BJ (cell line): Measurements from ENCODE around the gene ELOVL6. TPM values are rescaled to one million over a fixed set of nuclear protein-coding genes. Genes with fewer than 3 reads are reported as not detected.

Experiments used
- CTCF ChIA-PET: fragments of 350-600 bp; formaldehyde crosslinking; extraction: SDS; loops from one replicate; lab custom pipeline; 2021; ENCODE audit warnings: antibody characterized with exemption, inconsistent platforms; lab: Yijun Ruan, JAX
- POLR2A ChIA-PET: fragments of 300-600 bp; sonication (Branson Sonifier 250); formaldehyde crosslinking; extraction: SDS; loops from one replicate; lab custom pipeline; 2021; ENCODE audit warnings: antibody characterized with exemption; lab: Charles Lee
- DNase-seq: peaks from one replicate; pipeline ENCODE4 v3.0.0-alpha.2; 2011; ENCODE audit warnings: low read depth
- H3K27me3 ChIP-seq: 2 replicates; pipeline ENCODE4 v1.6.0; 2011; ENCODE audit warnings: low read length; ENCODE audit not compliant: control insufficient read depth, insufficient read depth
- H3K36me3 ChIP-seq: 2 replicates; pipeline ENCODE4 v1.5.1; 2011; ENCODE audit warnings: low read length; ENCODE audit not compliant: control insufficient read depth, insufficient read depth
- H3K4me3 ChIP-seq: 2 replicates; pipeline ENCODE4 v1.5.1; 2011; ENCODE audit warnings: low read depth, mild to moderate bottlenecking, control low read depth, low read length
- CTCF ChIP-seq: IDR thresholded peaks from 2 replicates; pipeline ENCODE4 v1.5.1; 2011; ENCODE audit warnings: low read depth, mild to moderate bottlenecking, control low read depth, inconsistent platforms, low read length, moderate library complexity; ENCODE audit not compliant: insufficient read depth
- polyA plus RNA-seq: library from polyadenylated mRNA; depleted of rRNA; stranded (reverse); fragments of >200 nt; gene quantifications from 2 replicates; pipeline ENCODE4 v1.2.3, GENCODE V29; 2011

Gene ELOVL6
- polyA plus RNA-seq, 1 experiment, result 7.6 TPM

- TF ChIP-seq CTCF, result no peak
- POLR2A ChIA-PET, result no interaction called here
Observed at GRCh38 chr4:110064295-110064694, 134.1 kb downstream of the ELOVL6 start.

GRCh38 chr4:110062166-110062565 lies 136.2 kb downstream of the ELOVL6 start:
- DNase-seq, result no peak
- ChIA-PET CTCF (interaction anchor here (4.6 kb wide), 1 partner anchor 12 kb away, joined by 25 read pairs; no protein-coding TSS in a partner anchor), POLR2A (no interaction called here)

More at GRCh38 chr4:110064295-110064694, 134.1 kb downstream of the ELOVL6 start:
- Histone ChIP-seq H3K4me3 (no peak overlapping the region), H3K36me3 (no peaks in the 10 kb centered on the region), H3K27me3 (no peaks in the 10 kb centered on the region)
- no peak for DNase-seq
- CTCF ChIA-PET, result interaction anchor here (0.6 to 1.5 kb wide), 4 partner anchors 15 to 219 kb away, joined by 3 to 4 read pairs (median 3); no protein-coding TSS in a partner anchor

GRCh38 chr4:110061076-110061475 lies 137.3 kb downstream of the ELOVL6 start:
- no peaks in the 10 kb centered on the region for H3K27me3 ChIP-seq
- ChIA-PET CTCF (interaction anchor here (4.6 kb wide), 1 partner anchor 11 kb away, joined by 25 read pairs; no protein-coding TSS in a partner anchor), POLR2A (no interaction called here)
- H3K4me3 ChIP-seq, result no peak overlapping the region
- TF ChIP-seq CTCF, result no peak
- H3K36me3 ChIP-seq, result no peaks in the 10 kb centered on the region
- no peak for DNase-seq

More at GRCh38 chr4:110062166-110062565, 136.2 kb downstream of the ELOVL6 start:
- no peaks in the 10 kb centered on the region for H3K36me3 ChIP-seq
- H3K4me3 ChIP-seq, result no peak overlapping the region
- H3K27me3 ChIP-seq, result no peaks in the 10 kb centered on the region
- no peak for TF ChIP-seq CTCF

GRCh38 chr4:110059556-110060191 lies 138.7 kb downstream of the ELOVL6 start:
- no peak overlapping the region for H3K4me3 ChIP-seq
- no peaks in the 10 kb centered on the region for H3K36me3 ChIP-seq
- DNase-seq, result no peak
- POLR2A ChIA-PET, result no interaction called here
- CTCF ChIA-PET, result interaction anchor here (0.7 to 4.6 kb wide), 2 partner anchors 9 kb away, joined by 3 to 25 read pairs; no protein-coding TSS in a partner anchor
- TF ChIP-seq CTCF, result no peak
- no peaks in the 10 kb centered on the region for H3K27me3 ChIP-seq

- Histone ChIP-seq H3K36me3 (no peaks in the 10 kb centered on the region), H3K27me3 (no peaks in the 10 kb centered on the region), H3K4me3 (no peak overlapping the region)
- DNase-seq, result no peak
- ChIA-PET POLR2A (no interaction called here), CTCF (interaction anchor here (4.6 kb wide), 1 partner anchor 8 kb away, joined by 25 read pairs; no protein-coding TSS in a partner anchor)
- TF ChIP-seq CTCF, result no peak
Observed at GRCh38 chr4:110058677-110059076, 139.7 kb downstream of the ELOVL6 start.
